Retinal pigment epithelial cell (primary cell): ENCODE data around the gene INPP5F.

Experiments
- DNase-seq: peaks from one replicate; pipeline ENCODE4 v3.0.0-alpha.2; 2010; ENCODE audit warnings: low read depth
- H3K4me3 ChIP-seq: 2 replicates; pipeline ENCODE4 v1.5.1; 2011; ENCODE audit warnings: mild to moderate bottlenecking, low read length, control low read depth, moderate library complexity
- TF ChIP-seq, protein P1 (sequence below): conservative IDR thresholded peaks from 2 replicates; pipeline ENCODE4 v1.5.1; 2011; ENCODE audit warnings: low read depth, low read length, control low read depth, inconsistent platforms

INPP5F gene

DNA sequence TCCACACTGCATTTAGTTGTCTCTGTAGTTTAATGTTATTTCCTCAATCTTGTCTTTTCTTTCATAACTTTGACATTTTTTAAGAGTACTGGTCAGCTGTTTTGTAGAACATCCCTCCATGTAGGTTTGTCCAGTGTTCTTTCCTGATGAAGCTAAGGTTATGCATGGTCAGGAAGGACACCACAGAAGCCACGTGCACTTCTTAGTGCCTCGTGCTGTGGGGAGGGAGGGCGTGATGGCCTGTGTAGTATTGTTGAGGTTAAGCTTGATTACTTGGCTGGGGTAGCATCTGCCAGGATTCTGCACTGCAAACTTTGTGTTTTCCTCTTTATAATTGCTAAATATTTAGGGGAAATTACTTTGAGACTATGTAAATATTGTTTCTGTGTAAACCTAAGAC is 98.4 kb downstream of the INPP5F start:
- TF ChIP-seq, protein P1, sequence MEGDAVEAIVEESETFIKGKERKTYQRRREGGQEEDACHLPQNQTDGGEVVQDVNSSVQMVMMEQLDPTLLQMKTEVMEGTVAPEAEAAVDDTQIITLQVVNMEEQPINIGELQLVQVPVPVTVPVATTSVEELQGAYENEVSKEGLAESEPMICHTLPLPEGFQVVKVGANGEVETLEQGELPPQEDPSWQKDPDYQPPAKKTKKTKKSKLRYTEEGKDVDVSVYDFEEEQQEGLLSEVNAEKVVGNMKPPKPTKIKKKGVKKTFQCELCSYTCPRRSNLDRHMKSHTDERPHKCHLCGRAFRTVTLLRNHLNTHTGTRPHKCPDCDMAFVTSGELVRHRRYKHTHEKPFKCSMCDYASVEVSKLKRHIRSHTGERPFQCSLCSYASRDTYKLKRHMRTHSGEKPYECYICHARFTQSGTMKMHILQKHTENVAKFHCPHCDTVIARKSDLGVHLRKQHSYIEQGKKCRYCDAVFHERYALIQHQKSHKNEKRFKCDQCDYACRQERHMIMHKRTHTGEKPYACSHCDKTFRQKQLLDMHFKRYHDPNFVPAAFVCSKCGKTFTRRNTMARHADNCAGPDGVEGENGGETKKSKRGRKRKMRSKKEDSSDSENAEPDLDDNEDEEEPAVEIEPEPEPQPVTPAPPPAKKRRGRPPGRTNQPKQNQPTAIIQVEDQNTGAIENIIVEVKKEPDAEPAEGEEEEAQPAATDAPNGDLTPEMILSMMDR, result no peak
- no peak overlapping the region for H3K4me3 ChIP-seq

DNA sequence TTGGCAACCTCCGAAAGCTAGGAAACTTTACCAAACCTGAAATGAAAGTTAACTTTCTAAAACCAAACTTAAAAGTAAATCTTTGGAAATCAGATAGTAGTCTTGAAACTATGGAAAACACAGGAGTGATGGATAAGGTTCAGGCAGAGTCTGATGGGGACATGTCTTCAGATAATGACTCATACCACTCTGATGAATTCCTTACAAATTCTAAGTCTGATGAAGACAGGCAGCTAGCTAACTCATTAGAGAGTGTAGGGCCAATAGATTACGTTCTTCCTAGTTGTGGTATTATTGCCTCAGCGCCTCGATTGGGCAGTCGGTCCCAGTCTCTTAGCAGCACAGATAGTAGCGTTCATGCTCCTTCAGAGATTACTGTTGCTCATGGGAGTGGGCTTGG is 100.9 kb downstream of the INPP5F start:
- no peak for DNase-seq
- TF ChIP-seq, protein P1, result no peak
- no peak overlapping the region for H3K4me3 ChIP-seq

More for the DNA sequence above, 98.4 kb downstream of the INPP5F start:
- no peak for DNase-seq

DNA sequence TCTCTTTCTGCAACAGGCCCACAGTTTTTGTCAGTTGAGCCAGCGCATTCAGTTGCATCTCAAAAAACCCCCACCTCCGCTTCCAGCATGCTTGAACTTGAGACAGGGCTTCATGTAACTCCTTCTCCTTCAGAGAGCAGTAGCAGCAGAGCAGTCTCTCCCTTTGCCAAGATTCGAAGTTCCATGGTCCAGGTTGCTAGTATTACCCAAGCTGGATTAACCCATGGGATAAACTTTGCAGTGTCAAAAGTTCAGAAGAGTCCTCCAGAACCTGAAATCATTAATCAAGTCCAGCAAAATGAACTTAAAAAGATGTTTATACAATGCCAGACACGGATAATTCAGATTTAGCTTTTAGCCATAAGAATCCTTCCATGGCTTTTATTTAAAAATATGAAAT is 101.6 kb downstream of the INPP5F start:
- H3K4me3 ChIP-seq, result no peak overlapping the region
- TF ChIP-seq, protein P1, result no peak
- DNase-seq, result no peak

DNA sequence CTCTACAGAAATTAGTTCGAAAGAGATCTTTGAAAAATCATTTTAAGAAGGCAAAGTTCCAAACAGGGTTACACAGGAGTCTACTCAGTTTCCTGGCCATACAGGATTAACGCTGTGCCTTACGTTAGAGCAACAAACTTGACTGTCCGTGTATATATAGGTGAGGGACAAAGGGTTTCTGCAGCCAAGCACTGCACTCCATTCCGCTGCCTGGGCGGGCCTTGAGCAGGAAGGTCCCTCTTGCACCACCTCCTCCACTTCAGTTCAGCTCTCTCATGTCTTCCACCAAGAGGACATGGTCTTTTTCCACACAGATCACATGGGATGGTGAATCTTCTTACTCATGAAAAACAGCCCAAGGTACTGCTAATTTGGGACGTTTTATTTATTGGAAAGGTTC is 103.6 kb downstream of the INPP5F start:
- TF ChIP-seq, protein P1, result no peak
- no peak for DNase-seq
- H3K4me3 ChIP-seq, result no peak overlapping the region

DNA sequence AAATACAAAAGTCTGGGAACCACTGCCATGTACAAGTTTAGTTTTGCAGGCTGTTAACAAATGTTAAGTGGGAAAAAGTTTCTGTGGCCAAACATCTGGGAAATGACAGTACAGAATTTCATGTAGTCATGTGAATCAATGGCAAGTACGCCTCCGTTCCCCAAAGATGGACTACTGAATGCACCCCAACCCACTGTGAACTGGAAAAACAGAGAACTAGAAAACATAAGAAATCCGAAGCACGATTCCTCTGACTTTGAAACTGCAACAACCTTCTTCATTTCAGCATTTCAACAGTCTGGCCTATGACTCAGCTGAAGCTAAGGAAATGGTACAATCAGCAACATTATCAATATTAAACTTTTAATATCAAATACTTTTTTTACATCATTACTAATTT is 105.0 kb downstream of the INPP5F start:
- no peak overlapping the region for H3K4me3 ChIP-seq
- TF ChIP-seq, protein P1, result no peak
- no peak for DNase-seq

DNA sequence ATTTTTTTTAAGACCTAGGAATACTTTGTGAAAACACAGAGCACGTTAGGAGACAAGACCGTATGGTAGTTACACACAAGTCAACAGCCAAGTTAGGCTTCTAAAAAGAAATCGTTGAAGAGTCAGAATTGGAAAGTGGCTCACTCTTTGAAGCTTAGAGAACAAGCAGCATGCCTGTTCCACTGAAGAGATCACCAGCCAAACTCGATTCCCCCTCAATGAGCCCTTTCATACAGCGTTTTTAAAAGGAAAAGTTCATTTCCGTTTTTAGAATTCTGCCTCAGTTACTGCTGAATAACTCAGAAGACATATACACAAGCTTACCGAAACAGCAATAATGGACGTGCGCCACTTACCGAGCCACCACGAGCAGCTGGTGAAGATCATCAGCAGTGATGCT is 105.8 kb downstream of the INPP5F start:
- DNase-seq, result no peak
- H3K4me3 ChIP-seq, result no peak overlapping the region
- TF ChIP-seq, protein P1, result no peak

DNA sequence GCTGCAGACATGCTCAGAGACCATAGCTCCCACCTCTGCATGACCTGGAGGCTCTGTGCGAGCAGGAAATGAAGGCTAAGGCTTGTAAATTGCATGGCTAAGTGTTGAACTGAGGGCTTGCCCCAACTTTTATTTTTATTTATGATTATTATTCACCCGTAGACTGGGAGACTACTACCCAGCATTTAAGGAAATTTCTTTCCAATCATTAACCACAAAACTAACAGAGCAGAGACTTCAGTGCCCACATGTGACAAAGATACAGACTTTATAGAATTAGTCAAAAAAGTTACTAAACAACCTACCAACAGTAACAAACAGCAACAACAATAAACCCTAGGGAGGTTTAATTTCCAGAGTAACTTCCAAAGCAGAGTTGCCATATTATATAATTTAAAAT is 107.1 kb downstream of the INPP5F start:
- TF ChIP-seq, protein P1, result no peak
- no peak for DNase-seq
- no peak overlapping the region for H3K4me3 ChIP-seq
